Tibial artery (tissue), 4 donors: ENCODE data around the gene NR3C2.

Experiments used
- DNase-seq, 2 donors: peaks; one replicate each; pipeline ENCODE4 v3.0.0-alpha.2; 2019
- H3K27ac ChIP-seq, 2 donors: fragments of 200-600 bp; sonication (generic) in 1 of 2; 1 replicate in 1 of 2; 2 replicates in 1 of 2; pipeline ENCODE4 v1.5.1; 2018 to 2019; ENCODE audit warnings: mild to moderate bottlenecking in 1 of 2
- H3K27me3 ChIP-seq, 2 donors: fragments of 200-600 bp; sonication (generic) in 1 of 2; one replicate each; pipeline versions ENCODE4 v1.5.1 to v1.6.0; 2016 to 2019
- H3K36me3 ChIP-seq, 3 donors: fragments of 200-600 bp; sonication (generic) in 2 of 3; one replicate each; pipeline ENCODE4 v1.5.1; 2016 to 2019; ENCODE audit warnings: mild to moderate bottlenecking in 2 of 3
- H3K4me1 ChIP-seq, 4 donors: fragments of 200-600 bp; sonication (generic) in 2 of 4; 1 replicate in 3 of 4; 2 replicates in 1 of 4; pipeline ENCODE4 v1.5.1; 2016 to 2019
- H3K4me3 ChIP-seq, 2 donors: fragments of 200-600 bp; sonication (generic) in 1 of 2; 1 replicate in 1 of 2; 2 replicates in 1 of 2; pipeline ENCODE4 v1.5.1; 2018 to 2019; ENCODE audit warnings: mild to moderate bottlenecking in 2 of 2
- H3K9me3 ChIP-seq, 3 donors: fragments of 200-600 bp; sonication (generic) in 1 of 3; one replicate each; pipeline ENCODE4 v1.5.1; 2016 to 2019
- intact Hi-C: fragments of 100-400 bp; cut with DNase I; formaldehyde crosslinking; loops from one replicate; pipeline ENCODE4 v1.15.0; 2023; ENCODE audit warnings: low total_unique reads
- TF ChIP-seq, protein P1 (sequence below), 2 experiments: fragments of 200-600 bp in 1 of 2; fragments of 450-650 bp in 1 of 2; IDR thresholded peaks; one replicate each; pipeline ENCODE4 v1.5.1; 2017 to 2019; ENCODE audit warnings: antibody characterized with exemption in 2 of 2, mild to moderate bottlenecking in 1 of 2, moderate library complexity in 1 of 2

Gene NR3C2

DNA sequence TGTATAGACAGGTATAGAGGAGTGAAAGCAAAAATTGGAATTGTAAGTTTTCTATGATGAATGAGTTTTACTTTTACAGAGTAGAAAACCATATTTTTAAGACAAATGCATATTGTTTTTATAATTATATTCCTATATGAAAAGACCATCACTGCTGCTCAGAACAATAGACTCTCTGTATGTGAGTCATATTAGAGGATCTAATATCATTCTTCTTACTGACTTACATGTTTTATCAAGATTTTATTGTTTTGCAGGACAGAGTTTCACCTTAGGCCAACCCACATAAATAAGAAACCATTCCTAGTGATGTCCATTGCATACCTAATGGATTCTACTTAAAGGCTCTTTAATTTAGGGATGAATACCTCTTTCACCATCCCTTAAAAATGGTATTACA is 88.6 kb downstream of the NR3C2 start:
- Histone ChIP-seq H3K27ac (no peak overlapping the region), H3K4me1 (no peaks in the 10 kb centered on the region), H3K4me3 (no peak overlapping the region), H3K27me3 (no peaks in the 10 kb centered on the region), H3K9me3 (no peaks in the 10 kb centered on the region), H3K36me3 (no peaks in the 10 kb centered on the region)
- intact Hi-C loops = no loop called here
- DNase-seq = no peak
- TF ChIP-seq, protein P1, sequence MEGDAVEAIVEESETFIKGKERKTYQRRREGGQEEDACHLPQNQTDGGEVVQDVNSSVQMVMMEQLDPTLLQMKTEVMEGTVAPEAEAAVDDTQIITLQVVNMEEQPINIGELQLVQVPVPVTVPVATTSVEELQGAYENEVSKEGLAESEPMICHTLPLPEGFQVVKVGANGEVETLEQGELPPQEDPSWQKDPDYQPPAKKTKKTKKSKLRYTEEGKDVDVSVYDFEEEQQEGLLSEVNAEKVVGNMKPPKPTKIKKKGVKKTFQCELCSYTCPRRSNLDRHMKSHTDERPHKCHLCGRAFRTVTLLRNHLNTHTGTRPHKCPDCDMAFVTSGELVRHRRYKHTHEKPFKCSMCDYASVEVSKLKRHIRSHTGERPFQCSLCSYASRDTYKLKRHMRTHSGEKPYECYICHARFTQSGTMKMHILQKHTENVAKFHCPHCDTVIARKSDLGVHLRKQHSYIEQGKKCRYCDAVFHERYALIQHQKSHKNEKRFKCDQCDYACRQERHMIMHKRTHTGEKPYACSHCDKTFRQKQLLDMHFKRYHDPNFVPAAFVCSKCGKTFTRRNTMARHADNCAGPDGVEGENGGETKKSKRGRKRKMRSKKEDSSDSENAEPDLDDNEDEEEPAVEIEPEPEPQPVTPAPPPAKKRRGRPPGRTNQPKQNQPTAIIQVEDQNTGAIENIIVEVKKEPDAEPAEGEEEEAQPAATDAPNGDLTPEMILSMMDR (IDR thresholded peaks at IDR 0.05) = no peak

DNA sequence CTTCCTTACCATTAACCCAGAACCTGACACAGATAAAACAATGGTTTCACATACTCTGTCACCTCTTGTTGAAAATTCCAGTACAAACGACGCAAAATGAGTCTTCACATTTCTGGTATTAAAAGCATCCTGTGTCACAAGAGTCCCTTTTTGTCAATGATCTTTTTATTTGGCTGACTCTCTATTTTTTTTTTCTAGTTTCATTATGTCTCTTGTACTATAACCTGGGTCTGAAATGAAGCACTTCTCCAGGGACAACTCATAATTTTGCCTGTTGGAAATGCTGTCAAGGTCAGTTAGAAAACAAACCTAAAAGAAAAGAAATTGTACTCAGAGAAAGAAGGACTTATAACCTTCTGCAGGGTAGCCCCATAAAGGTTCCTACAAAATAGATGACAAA is 93.1 kb downstream of the NR3C2 start:
- TF ChIP-seq, protein P1 (IDR thresholded peaks at IDR 0.05) = no peak
- intact Hi-C loops = no loop called here
- no peak for DNase-seq

DNA sequence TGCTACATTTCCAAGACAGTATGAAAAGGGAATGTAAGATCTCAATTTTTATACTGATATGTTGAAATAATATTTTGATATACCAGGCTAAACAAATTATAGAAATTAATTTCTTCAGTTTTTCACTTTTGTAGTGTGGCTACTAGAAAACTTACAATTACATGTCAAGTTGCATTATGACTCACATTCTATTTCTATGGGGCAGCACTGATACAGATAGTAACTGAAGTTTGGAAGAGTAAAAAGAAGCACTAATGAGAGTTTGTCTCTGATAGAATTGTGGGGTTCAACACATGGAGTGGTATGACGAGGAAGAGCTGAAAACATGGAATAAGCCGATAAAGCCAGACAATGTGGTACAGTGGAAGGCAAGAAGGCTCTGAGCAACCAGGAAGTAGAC is 95.6 kb downstream of the NR3C2 start:
- Histone ChIP-seq H3K27me3 (no peaks in the 10 kb centered on the region), H3K9me3 (no peaks in the 10 kb centered on the region), H3K36me3 (no peaks in the 10 kb centered on the region), H3K4me1 (peaks cover 0 to 10% (median 3%) of the 10 kb centered on the region in 4 donors), H3K4me3 (no peak overlapping the region), H3K27ac (no peak overlapping the region)
- no peak for DNase-seq
- intact Hi-C loops = no loop called here
- TF ChIP-seq, protein P1 (IDR thresholded peaks at IDR 0.05) = no peak

More for the DNA sequence above, 93.1 kb downstream of the NR3C2 start:
- peaks cover 0 to 10% (median 3%) of the 10 kb centered on the region in 4 donors for H3K4me1 ChIP-seq
- H3K27ac ChIP-seq = no peak overlapping the region
- H3K27me3 ChIP-seq = no peaks in the 10 kb centered on the region
- H3K36me3 ChIP-seq = no peaks in the 10 kb centered on the region
- H3K4me3 ChIP-seq = no peak overlapping the region
- H3K9me3 ChIP-seq = no peaks in the 10 kb centered on the region

DNA sequence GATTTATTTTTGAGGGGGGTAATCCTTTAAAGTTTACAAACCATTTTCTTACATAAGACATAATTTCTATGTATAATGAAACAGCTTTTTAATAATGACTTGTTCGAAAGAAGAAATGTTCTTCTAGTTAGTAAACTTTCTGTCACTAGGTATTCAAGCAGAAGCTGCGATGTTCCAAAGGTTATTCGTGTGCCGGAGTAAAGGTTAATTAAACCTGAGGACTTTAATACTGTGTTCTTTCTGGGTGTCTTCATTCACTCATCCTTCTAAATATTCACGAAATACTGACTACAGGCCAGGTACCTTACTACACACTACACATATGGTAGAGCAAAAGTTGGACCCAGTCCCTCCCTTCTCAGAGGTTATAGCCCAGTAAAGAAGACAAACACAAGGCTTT is 96.7 kb downstream of the NR3C2 start:
- Histone ChIP-seq H3K36me3 (no peaks in the 10 kb centered on the region), H3K4me3 (no peak overlapping the region), H3K27ac (no peak overlapping the region), H3K9me3 (no peaks in the 10 kb centered on the region), H3K4me1 (peaks cover 0 to 10% (median 3%) of the 10 kb centered on the region in 4 donors), H3K27me3 (no peaks in the 10 kb centered on the region)
- TF ChIP-seq, protein P1 (IDR thresholded peaks at IDR 0.05) = no peak
- no peak for DNase-seq
- intact Hi-C loops = no loop called here

DNA sequence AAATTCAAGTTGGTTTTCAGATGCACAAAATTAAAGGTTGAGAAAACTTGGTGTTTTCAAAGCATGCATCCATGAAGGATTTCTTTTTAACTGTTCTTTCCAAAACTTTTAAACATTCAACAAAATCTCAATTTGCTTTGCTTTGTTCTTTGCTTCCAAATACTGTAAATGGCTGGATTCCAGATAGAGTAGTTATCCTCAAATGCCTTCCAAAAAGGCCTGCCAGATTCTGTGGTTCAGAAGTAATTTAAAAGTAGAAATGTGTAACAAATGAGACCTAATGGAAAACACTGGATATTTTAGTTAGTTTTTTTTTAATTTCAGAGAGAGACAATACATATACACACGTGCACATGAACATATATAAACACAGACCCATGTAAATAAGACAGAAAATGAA is 97.3 kb downstream of the NR3C2 start:
- no peak for DNase-seq
- no peaks in the 10 kb centered on the region for H3K9me3 ChIP-seq
- intact Hi-C loops = no loop called here
- no peaks in the 10 kb centered on the region for H3K36me3 ChIP-seq
- TF ChIP-seq, protein P1 (IDR thresholded peaks at IDR 0.05) = no peak
- no peak overlapping the region for H3K4me3 ChIP-seq
- H3K27me3 ChIP-seq = no peaks in the 10 kb centered on the region
- H3K4me1 ChIP-seq = peaks cover 0 to 10% (median 3%) of the 10 kb centered on the region in 4 donors
- no peak overlapping the region for H3K27ac ChIP-seq

DNA sequence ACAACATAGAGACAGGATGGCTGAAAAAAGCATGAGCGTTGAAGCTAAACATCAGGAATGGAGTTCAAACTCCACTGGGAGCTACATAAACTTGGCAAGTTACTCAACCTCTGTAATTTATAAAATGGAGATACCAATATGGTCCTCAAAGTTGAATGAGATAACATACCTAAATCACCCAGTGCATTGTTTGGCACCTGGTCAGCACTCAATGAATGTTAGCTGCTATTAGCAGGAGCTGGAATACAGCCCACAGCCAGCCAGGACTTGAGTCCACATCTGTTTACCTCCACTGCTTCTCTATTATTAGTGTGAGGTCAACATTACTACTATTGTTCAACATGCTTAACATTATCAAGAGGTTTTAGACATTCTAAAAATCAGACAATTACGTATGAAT is 97.9 kb downstream of the NR3C2 start:
- intact Hi-C loops = no loop called here
- H3K36me3 ChIP-seq = no peaks in the 10 kb centered on the region
- H3K27ac ChIP-seq = no peak overlapping the region
- H3K4me3 ChIP-seq = no peak overlapping the region
- no peaks in the 10 kb centered on the region for H3K27me3 ChIP-seq
- TF ChIP-seq, protein P1 (IDR thresholded peaks at IDR 0.05) = no peak
- H3K9me3 ChIP-seq = no peaks in the 10 kb centered on the region
- DNase-seq = no peak
- H3K4me1 ChIP-seq = peaks cover 0 to 10% (median 3%) of the 10 kb centered on the region in 4 donors
